H1 (cell line): ENCODE measurements around the gene ZSCAN30. TPM values are rescaled to one million over a fixed set of nuclear protein-coding genes. Genes with fewer than 3 reads are reported as not detected.
A peak's percentile ranks its signal among the peaks of the same experiment; 100 is the strongest.

Source experiments
- CTCF ChIA-PET: fragments of 300-600 bp; sonication (Branson Sonifier 250); formaldehyde crosslinking; loops from one replicate; lab custom pipeline; 2021; ENCODE audit not compliant: partially characterized antibody; lab: Charles Lee
- POLR2A ChIA-PET: fragments of 300-600 bp; sonication (Branson Sonifier 250); formaldehyde crosslinking; loops from one replicate; lab custom pipeline; 2021; ENCODE audit warnings: inconsistent platforms; ENCODE audit not compliant: partially characterized antibody; lab: Charles Lee
- DNase-seq, 2 experiments: peaks; one replicate each; pipeline versions ENCODE4 v3.0.0 to v3.0.0-alpha.2; 2010 to 2022; ENCODE audit warnings: low spot score in 2 of 2, low read depth in 1 of 2, mixed read lengths in 1 of 2
- FAIRE-seq: peaks from 2 replicates; lab custom pipeline; 2011; peaks lifted over from hg19 to GRCh38; lab: Jason Lieb, UNC
- H2AFZ ChIP-seq: 2 replicates; pipeline ENCODE4 v1.8.1; 2012; ENCODE audit warnings: low read length, inconsistent platforms
- H2AK5ac ChIP-seq: 2 replicates; pipeline ENCODE4 v1.6.1; 2013; ENCODE audit warnings: low read depth, low read length
- H2BK120ac ChIP-seq: replicated peaks from 2 replicates; pipeline ENCODE3; 2013; ENCODE audit warnings: low read depth, low read length, inconsistent platforms
- H2BK12ac ChIP-seq: 2 replicates; pipeline ENCODE4 v1.6.1; 2013; ENCODE audit warnings: low read depth, low read length
- H2BK15ac ChIP-seq: 2 replicates; pipeline ENCODE4 v1.6.1; 2013; ENCODE audit warnings: low read length
- H2BK20ac ChIP-seq: 2 replicates; pipeline ENCODE4 v1.6.1; 2013; ENCODE audit warnings: low read length
- H2BK5ac ChIP-seq: 2 replicates; pipeline ENCODE4 v1.6.1; 2013; ENCODE audit warnings: low read depth, low read length
- H3K14ac ChIP-seq: 2 replicates; pipeline ENCODE4 v1.6.1; 2013; ENCODE audit warnings: inconsistent platforms; ENCODE audit not compliant: insufficient read length
- H3K18ac ChIP-seq: 2 replicates; pipeline ENCODE4 v1.6.1; 2013; ENCODE audit warnings: low read length; ENCODE audit errors: extremely low read depth
- H3K23ac ChIP-seq: 2 replicates; pipeline ENCODE4 v1.6.1; 2013; ENCODE audit warnings: inconsistent platforms; ENCODE audit not compliant: insufficient read length
- H3K23me2 ChIP-seq: 2 replicates; pipeline ENCODE4 v1.6.1; 2013; ENCODE audit warnings: low read depth, low read length
- H3K27ac ChIP-seq: 2 replicates; pipeline ENCODE4 v1.6.1; 2011; ENCODE audit warnings: low read depth, low read length, inconsistent platforms
- H3K27me3 ChIP-seq, 4 experiments: replicated peaks in 1 of 4; 1 replicate in 1 of 4; 2 replicates in 3 of 4; pipeline versions ENCODE4 v1.6.1 to v1.8.1; 2011 to 2013; ENCODE audit warnings: low read length in 3 of 4, mild to moderate bottlenecking in 3 of 4, inconsistent platforms in 2 of 4, mixed read lengths in 2 of 4, moderate library complexity in 1 of 4; ENCODE audit not compliant: control insufficient read depth in 3 of 4, insufficient read depth in 3 of 4; ENCODE audit errors: extremely low read depth in 1 of 4
- H3K36me3 ChIP-seq, 4 experiments: 2 replicates each; pipeline versions ENCODE4 v1.6.1 to v1.8.1; 2011 to 2013; ENCODE audit warnings: mild to moderate bottlenecking in 4 of 4, low read length in 3 of 4, moderate library complexity in 2 of 4, control low read depth in 1 of 4, inconsistent platforms in 1 of 4; ENCODE audit not compliant: insufficient read depth in 4 of 4, control insufficient read depth in 2 of 4
- H3K4ac ChIP-seq: replicated peaks from 2 replicates; pipeline ENCODE3; 2013; ENCODE audit warnings: low read length, low read depth, mixed read lengths, inconsistent platforms; ENCODE audit not compliant: insufficient read length
- H3K4me1 ChIP-seq, 4 experiments: replicated peaks in 1 of 4; 1 replicate in 1 of 4; 2 replicates in 3 of 4; pipeline versions ENCODE4 v1.6.1 to v1.8.1; 2011 to 2013; ENCODE audit warnings: low read length in 3 of 4, inconsistent platforms in 2 of 4, mixed read lengths in 1 of 4; ENCODE audit not compliant: insufficient read depth in 4 of 4, control insufficient read depth in 3 of 4
- H3K4me2 ChIP-seq, 2 experiments: 2 replicates each; pipeline versions ENCODE4 v1.6.1 to v1.8.1; 2011 to 2013; ENCODE audit warnings: low read depth in 2 of 2, low read length in 2 of 2, control low read depth in 1 of 2, inconsistent platforms in 1 of 2, mild to moderate bottlenecking in 1 of 2; ENCODE audit not compliant: insufficient read depth in 1 of 2
- H3K4me3 ChIP-seq, 4 experiments: fragments of 200-600, 300-600 bp in 1 of 4; sonication (generic), shearing (Covaris generic), sonication (Bioruptor Twin) in 1 of 4; 2 replicates each; pipeline versions ENCODE4 v1.5.1 to v1.8.1; 2011 to 2016; ENCODE audit warnings: low read length in 4 of 4, low read depth in 3 of 4, control low read depth in 2 of 4, inconsistent platforms in 2 of 4, mild to moderate bottlenecking in 2 of 4, mixed read lengths in 1 of 4, moderate library complexity in 1 of 4; ENCODE audit not compliant: insufficient read depth in 2 of 4; ENCODE audit errors: extremely low read depth in 1 of 4
- H3K56ac ChIP-seq: replicated peaks from 2 replicates; pipeline ENCODE3; 2013; ENCODE audit warnings: low read depth, mild to moderate bottlenecking, mixed read lengths, low read length, inconsistent platforms; ENCODE audit not compliant: insufficient read length
- H3K79me1 ChIP-seq: 2 replicates; pipeline ENCODE4 v1.6.1; 2013; ENCODE audit warnings: low read depth, low read length, control low read depth
- H3K79me2 ChIP-seq, 2 experiments: 2 replicates each; pipeline versions ENCODE4 v1.6.1 to v1.8.1; 2012 to 2013; ENCODE audit warnings: low read length in 2 of 2, mild to moderate bottlenecking in 2 of 2, inconsistent platforms in 1 of 2; ENCODE audit not compliant: insufficient read depth in 2 of 2, control insufficient read depth in 1 of 2
- H3K9ac ChIP-seq, 4 experiments: replicated peaks in 1 of 4; 1 replicate in 1 of 4; 2 replicates in 3 of 4; pipeline versions ENCODE4 v1.6.1 to v1.8.1; 2011 to 2013; ENCODE audit warnings: low read depth in 3 of 4, low read length in 3 of 4, control low read depth in 2 of 4, mild to moderate bottlenecking in 2 of 4, moderate library complexity in 2 of 4, inconsistent platforms in 1 of 4; ENCODE audit errors: extremely low read depth in 1 of 4
- H3K9me3 ChIP-seq, 2 experiments: 2 replicates each; pipeline versions ENCODE4 v1.6.1 to v1.8.1; 2012 to 2013; ENCODE audit warnings: mild to moderate bottlenecking in 2 of 2, moderate library complexity in 2 of 2, control low read depth in 1 of 2, inconsistent platforms in 1 of 2, low read depth in 1 of 2, low read length in 1 of 2, mixed read lengths in 1 of 2; ENCODE audit not compliant: insufficient read depth in 2 of 2
- H4K20me1 ChIP-seq, 2 experiments: replicated peaks in 1 of 2; 2 replicates each; pipeline versions ENCODE3 to v1.8.1; 2011 to 2013; ENCODE audit warnings: inconsistent platforms in 2 of 2, low read length in 2 of 2, mild to moderate bottlenecking in 1 of 2; ENCODE audit not compliant: insufficient read depth in 2 of 2, control insufficient read depth in 1 of 2
- H4K5ac ChIP-seq: 2 replicates; pipeline ENCODE4 v1.6.1; 2013; ENCODE audit warnings: low read length, low read depth, mixed read lengths, inconsistent platforms; ENCODE audit not compliant: insufficient read length
- H4K8ac ChIP-seq: 2 replicates; pipeline ENCODE4 v1.8.0; 2013; ENCODE audit warnings: mild to moderate bottlenecking, moderate library complexity, low read length, inconsistent platforms; ENCODE audit not compliant: insufficient read depth; ENCODE audit errors: extremely low read depth
- H4K91ac ChIP-seq: replicated peaks from 2 replicates; pipeline ENCODE3; 2013; ENCODE audit warnings: low read length, mixed read lengths, inconsistent platforms; ENCODE audit not compliant: insufficient read length
- EGR1 ChIP-seq: IDR thresholded peaks from 2 replicates; pipeline ENCODE4 v1.6.1; 2011; ENCODE audit warnings: low read depth, low read length, borderline replicate concordance
- FOSL1 ChIP-seq: IDR thresholded peaks from 2 replicates; pipeline ENCODE4 v1.6.1; 2011; ENCODE audit warnings: mild to moderate bottlenecking, low read depth, low read length, moderate library complexity; ENCODE audit not compliant: insufficient read depth
- JUND ChIP-seq: IDR thresholded peaks from 2 replicates; pipeline ENCODE4 v1.6.1; 2011; ENCODE audit warnings: mild to moderate bottlenecking, improper control_type of control experiment, low read length
- POLR2A ChIP-seq, 2 experiments: IDR thresholded peaks; 1 replicate in 1 of 2; 2 replicates in 1 of 2; pipeline ENCODE4 v1.6.1; 2011; ENCODE audit warnings: low read depth in 2 of 2, low read length in 2 of 2, mild to moderate bottlenecking in 2 of 2; ENCODE audit errors: control extremely low read depth in 1 of 2
- POLR2AphosphoS5 ChIP-seq: IDR thresholded peaks from 2 replicates; pipeline ENCODE4 v1.6.1; 2011; ENCODE audit warnings: low read depth, low read length
- RAD21 ChIP-seq, 2 experiments: IDR thresholded peaks in 1 of 2; conservative IDR thresholded peaks in 1 of 2; 2 replicates each; pipeline ENCODE4 v1.6.1; 2011; ENCODE audit warnings: low read depth in 2 of 2, low read length in 2 of 2, improper control_type of control experiment in 1 of 2, inconsistent platforms in 1 of 2, mild to moderate bottlenecking in 1 of 2, moderate library complexity in 1 of 2
- RBBP5 ChIP-seq: IDR thresholded peaks from 2 replicates; pipeline ENCODE4 v1.7.1; 2012; ENCODE audit warnings: low read depth, mild to moderate bottlenecking, inconsistent platforms, low read length, moderate library complexity, borderline replicate concordance
- SP1 ChIP-seq: IDR thresholded peaks from 2 replicates; pipeline ENCODE4 v1.6.1; 2011; ENCODE audit warnings: low read depth, low read length
- TCF12 ChIP-seq: IDR thresholded peaks from 2 replicates; pipeline ENCODE4 v1.6.1; 2011; ENCODE audit warnings: low read depth, mild to moderate bottlenecking, low read length
- TEAD4 ChIP-seq: IDR thresholded peaks from 2 replicates; pipeline ENCODE4 v1.6.1; 2012; ENCODE audit warnings: low read depth, low read length, inconsistent platforms, mixed read lengths
- ZNF274 ChIP-seq: IDR thresholded peaks from 2 replicates; pipeline ENCODE4 v1.7.0; 2012; ENCODE audit warnings: low read length, borderline replicate concordance; ENCODE audit errors: extremely low read depth
- WGBS, 2 experiments: shearing (Covaris generic) in 1 of 2; methylation state at CpG; one replicate each; pipeline versions ENCODE4 v1.1.6 to v1.1.7; 2013 to 2015; ENCODE audit warnings: low lambda C conversion rate in 2 of 2, mixed read lengths in 2 of 2, inconsistent platforms in 1 of 2, low coverage in 1 of 2, missing lambda C conversion rate in 1 of 2; ENCODE audit not compliant: insufficient replicate concordance in 2 of 2, insufficient coverage in 1 of 2, insufficient read length in 1 of 2; ENCODE audit errors: extremely low coverage in 1 of 2, missing lambda C conversion rate in 1 of 2; 5-methylcytosine and 5-hydroxymethylcytosine counted together
- polyA plus RNA-seq, 7 experiments: library from polyadenylated mRNA; depleted of rRNA in 3 of 7; stranded (reverse) in 5 of 7; unstranded in 2 of 7; fragments of >200 nt in 5 of 7; fragments of 200-250 nt in 2 of 7; gene quantifications; 1 replicate in 5 of 7; 2 replicates in 1 of 7; 4 replicates in 1 of 7; pipeline versions ENCODE4 v1.2.1 to v1.2.3, GENCODE V29; 2011 to 2013; ENCODE audit warnings: missing spikeins in 2 of 7, mixed read lengths in 2 of 7
- total RNA-seq: library from RNA; stranded (reverse); fragmentation: NEBNext Ultra II Directional; extraction: Animal tissue kit (Norgen Biotek cat#: 25700); gene quantifications from 2 replicates; pipeline ENCODE4 v1.2.1, GENCODE V29; 2021
- TF ChIP-seq, protein P1 (sequence below): IDR thresholded peaks from 2 replicates; pipeline ENCODE4 v1.6.1; 2011; ENCODE audit warnings: low read length, improper control_type of control experiment
- TF ChIP-seq, protein P2 (sequence below): IDR thresholded peaks from 2 replicates; pipeline ENCODE4 v1.6.1; 2011; ENCODE audit warnings: low read depth, mild to moderate bottlenecking, low read length; ENCODE audit not compliant: insufficient read depth

ZSCAN30 gene
- total and polyA plus RNA-seq, 2 of the 8 experiments (the other 6 are each of a cell fraction or from before 2014, with no cell fraction given): 4.4 to 10.3 TPM

DNA sequence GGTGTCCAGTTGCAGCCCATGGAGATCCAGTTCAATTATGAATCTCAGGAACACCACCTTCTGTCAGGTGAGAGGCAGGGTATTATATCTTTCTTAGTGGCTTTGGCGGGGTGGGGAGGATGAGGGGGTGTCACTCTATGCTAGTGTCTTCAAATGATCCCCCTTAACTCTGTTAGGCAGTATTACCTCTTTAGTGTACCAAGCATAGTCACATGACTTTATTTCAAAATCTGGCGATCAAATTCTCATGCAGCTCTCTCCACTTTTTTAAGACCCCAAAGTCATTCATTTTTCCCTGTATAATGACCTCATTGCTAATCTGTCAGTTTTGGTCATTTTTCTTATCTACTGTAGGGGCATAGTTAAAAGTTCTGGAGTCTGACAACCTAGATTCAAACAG lies 1.1 kb upstream of the ZSCAN30 start:
- Histone ChIP-seq H3K27ac (no peak overlapping the region), H2AK5ac (no peak overlapping the region), H3K23ac (no peak overlapping the region), H2AFZ (no peak overlapping the region), H3K36me3 (peaks cover 0 to 8% (median 4%) of the 10 kb centered on the region in 4 experiments; a peak in 5 of 8 replicates), H2BK15ac (no peak overlapping the region), H4K5ac (no peak overlapping the region), H3K27me3 (no peaks in the 10 kb centered on the region), H3K4me1 (peaks cover 0 to 10% (median 0%) of the 10 kb centered on the region in 4 experiments; a peak in 2 of 7 replicates), H3K79me2 (peaks cover 0 to 48% of the 10 kb centered on the region in 2 experiments; a peak in 2 of 4 replicates), H2BK5ac (no peak overlapping the region), H3K9ac (peak overlapping the region in 3 of 4 experiments; percentile 74 to 91 (median 91); a peak in 5 of 7 replicates), H3K23me2 (peaks cover 9% of the 10 kb centered on the region), H4K20me1 (no peaks in the 10 kb centered on the region), H3K18ac (no peak overlapping the region), H3K4ac (no peak overlapping the region), H3K9me3 (no peaks in the 10 kb centered on the region; a peak in 1 of 4 replicates), H3K4me3 (peak overlapping the region; percentile 83 to 97 (median 90); a peak in 7 of 8 replicates), H2BK20ac (no peak overlapping the region; the same call in 1 of the 2 replicates), H2BK120ac (no peak overlapping the region), H3K14ac (no peak overlapping the region), H2BK12ac (no peak overlapping the region), H3K4me2 (peak overlapping the region; percentile 85 to 91), H3K56ac (no peak overlapping the region), H4K91ac (no peak overlapping the region), H4K8ac (no peak overlapping the region), H3K79me1 (peaks cover 9% of the 10 kb centered on the region)
- FAIRE-seq (no peak), DNase-seq (no peak)
- ChIA-PET CTCF (no interaction called here), POLR2A (interaction anchor here (0.9 to 3.5 kb wide), 8 partner anchors 12 to 51 kb away, joined by 3 to 28 read pairs (median 4); partner anchors contain the start of gene ZNF397)
- 83% methylated on average over 2 of the region's 2 CpGs; no CpG with 5 or more reads in 1 of the 2 experiments for WGBS, 2 experiments
- no peak for TF ChIP-seq EGR1
- no peak for TF ChIP-seq POLR2A (IDR thresholded peaks at IDR 0.05; ENCODE audit: control extremely low read depth in 1 of 2, low read depth in 2 of 2, low read length in 2 of 2)
- no peak for TF ChIP-seq POLR2AphosphoS5
- TF ChIP-seq, protein P1, sequence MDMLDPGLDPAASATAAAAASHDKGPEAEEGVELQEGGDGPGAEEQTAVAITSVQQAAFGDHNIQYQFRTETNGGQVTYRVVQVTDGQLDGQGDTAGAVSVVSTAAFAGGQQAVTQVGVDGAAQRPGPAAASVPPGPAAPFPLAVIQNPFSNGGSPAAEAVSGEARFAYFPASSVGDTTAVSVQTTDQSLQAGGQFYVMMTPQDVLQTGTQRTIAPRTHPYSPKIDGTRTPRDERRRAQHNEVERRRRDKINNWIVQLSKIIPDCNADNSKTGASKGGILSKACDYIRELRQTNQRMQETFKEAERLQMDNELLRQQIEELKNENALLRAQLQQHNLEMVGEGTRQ: no peak
- no peak for TF ChIP-seq TCF12
- no peak for TF ChIP-seq RBBP5
- TF ChIP-seq SP1: no peak
- TF ChIP-seq JUND: no peak
- no peak for TF ChIP-seq RAD21 (IDR thresholded peaks at IDR 0.05 in 1 of 2, conservative IDR thresholded peaks at IDR 0.05 in 1 of 2; ENCODE audit: low read depth in 2 of 2, low read length in 2 of 2)
- TF ChIP-seq, protein P2, sequence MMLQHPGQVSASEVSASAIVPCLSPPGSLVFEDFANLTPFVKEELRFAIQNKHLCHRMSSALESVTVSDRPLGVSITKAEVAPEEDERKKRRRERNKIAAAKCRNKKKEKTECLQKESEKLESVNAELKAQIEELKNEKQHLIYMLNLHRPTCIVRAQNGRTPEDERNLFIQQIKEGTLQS: no peak
- TF ChIP-seq TEAD4: no peak
- no peak for TF ChIP-seq ZNF274
- TF ChIP-seq FOSL1: no peak
